ENCODE data around the gene BTRC.
"Not testable (repeated sequence)": the region's sequence is repeated elsewhere in the genome, so short reads cannot be mapped to it uniquely, and the experiment has no call there.

BTRC gene

GRCh38 chr10:101351017-101351416 is 2.9 kb upstream of the BTRC start:
- DNase-seq: no peak

GRCh38 chr10:101351477-101351876 is 2.5 kb upstream of the BTRC start:
- DNase-seq: no peak

GRCh38 chr10:101352857-101353256 is 1.1 kb upstream of the BTRC start:
- DNase-seq: not testable (repeated sequence)

GRCh38 chr10:101354328-101355071 is 535 bp downstream of the BTRC start:
- no peak for DNase-seq

- DNase-seq: no peak
Observed at GRCh38 chr10:101355072-101355706, 1.2 kb downstream of the BTRC start.

- DNase-seq: no peak
Observed at GRCh38 chr10:101356132-101356531, 2.2 kb downstream of the BTRC start.

GRCh38 chr10:101357958-101358357 is 4.0 kb downstream of the BTRC start:
- DNase-seq: no peak

- DNase-seq: no peak
Observed at GRCh38 chr10:101358706-101359300, 4.8 kb downstream of the BTRC start.

GRCh38 chr10:101360090-101360489 is 6.1 kb downstream of the BTRC start:
- not testable (repeated sequence) for DNase-seq

GRCh38 chr10:101360841-101361240 is 6.9 kb downstream of the BTRC start:
- not testable (repeated sequence) for DNase-seq

- no peak for DNase-seq
Observed at GRCh38 chr10:101363850-101364400, 10.0 kb downstream of the BTRC start.

GRCh38 chr10:101364721-101365120 is 10.8 kb downstream of the BTRC start:
- DNase-seq: no peak

GRCh38 chr10:101367569-101368453 is 13.8 kb downstream of the BTRC start:
- DNase-seq: no peak

- no peak for DNase-seq
Observed at GRCh38 chr10:101373063-101373462, 19.1 kb downstream of the BTRC start.

- not testable (repeated sequence) for DNase-seq
Observed at GRCh38 chr10:101373993-101374392, 20.0 kb downstream of the BTRC start.

GRCh38 chr10:101375076-101375475 is 21.1 kb downstream of the BTRC start:
- DNase-seq: no peak

GRCh38 chr10:101379663-101380352 is 25.8 kb downstream of the BTRC start:
- DNase-seq: no peak

GRCh38 chr10:101380353-101381017 is 26.5 kb downstream of the BTRC start:
- no peak for DNase-seq

GRCh38 chr10:101385866-101386658 is 32.1 kb downstream of the BTRC start:
- no peak for DNase-seq

GRCh38 chr10:101386659-101387259 is 32.8 kb downstream of the BTRC start:
- no peak for DNase-seq

All from activated effector memory CD4-positive, alpha-beta T cell treated with Interleukin-2 at 50 U/mL for 16 hours (primary cell).